ENCODE data around the gene OR13J1.

OR13J1 gene

GRCh38 chr9:35856206-35856605, 14.0 kb downstream of the OR13J1 start:
- no peak for FAIRE-seq

GRCh38 chr9:35854091-35854762, 16.0 kb downstream of the OR13J1 start:
- no peak for FAIRE-seq

DNA sequence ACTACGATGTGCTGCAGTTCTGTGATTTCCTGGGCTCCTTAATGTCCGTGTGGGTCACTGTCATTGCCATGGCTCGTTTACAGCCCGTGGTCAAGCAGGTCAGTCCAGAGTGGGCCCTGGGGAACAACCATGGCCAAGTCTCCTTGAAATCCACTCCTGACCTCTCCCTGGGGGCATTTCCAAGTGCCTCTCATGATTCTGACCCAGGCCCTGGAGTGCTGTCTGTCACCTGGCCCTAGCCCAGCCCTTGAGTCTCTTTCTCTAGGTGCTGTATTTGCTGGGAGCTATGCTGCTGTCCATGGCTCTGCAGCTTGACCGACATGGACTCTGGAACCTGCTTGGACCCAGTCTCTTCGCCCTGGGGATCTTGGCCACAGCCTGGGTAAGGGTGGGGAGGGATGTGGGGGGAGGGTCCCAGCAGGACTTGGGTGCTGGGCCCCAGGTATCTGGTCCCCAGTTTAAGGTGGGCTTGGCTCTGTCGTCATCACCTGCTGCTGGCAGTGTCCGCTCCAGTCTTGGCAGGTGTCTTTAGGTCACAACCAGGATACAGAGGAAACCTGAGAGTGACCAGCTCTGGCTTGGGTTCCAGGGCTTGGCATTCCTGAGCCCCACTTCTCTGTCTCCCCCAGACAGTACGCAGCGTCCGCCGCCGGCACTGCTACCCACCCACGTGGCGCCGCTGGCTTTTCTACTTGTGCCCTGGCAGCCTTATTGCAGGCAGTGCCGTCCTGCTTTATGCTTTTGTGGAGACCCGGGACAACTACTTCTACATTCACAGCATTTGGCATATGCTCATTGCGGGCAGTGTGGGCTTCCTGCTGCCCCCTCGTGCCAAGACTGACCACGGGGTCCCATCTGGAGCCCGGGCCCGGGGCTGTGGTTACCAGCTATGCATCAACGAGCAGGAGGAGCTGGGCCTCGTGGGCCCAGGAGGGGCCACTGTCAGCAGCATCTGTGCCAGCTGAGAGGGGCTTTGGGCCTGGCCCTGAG, 17.0 kb downstream of the OR13J1 start:
- FAIRE-seq: no peak

DNA sequence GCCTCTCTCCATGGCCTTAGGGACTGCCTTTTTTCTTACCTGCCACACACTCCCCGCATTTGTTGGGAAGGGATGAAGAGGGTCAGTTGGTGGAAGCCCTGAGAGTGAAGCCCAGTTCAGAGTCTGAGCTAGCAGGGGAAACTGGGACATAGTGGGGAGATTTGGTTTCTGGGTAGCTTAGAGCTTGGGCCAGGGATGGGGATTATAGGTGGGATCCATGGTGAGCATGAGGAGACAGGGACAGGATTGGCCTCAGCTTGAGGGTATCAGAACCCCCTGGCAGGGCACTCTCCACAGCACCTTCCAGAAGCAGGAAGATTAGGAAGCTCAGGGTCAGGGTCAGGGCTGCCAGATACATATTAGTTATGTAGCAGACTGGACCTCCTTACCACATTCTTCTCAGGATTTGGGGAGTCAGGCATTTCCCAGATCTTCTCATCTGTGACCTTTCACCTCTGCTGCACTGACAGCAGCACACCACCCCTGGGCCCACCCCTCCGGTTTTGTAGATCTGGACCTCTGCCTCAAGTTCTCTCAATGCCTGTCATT, 17.9 kb downstream of the OR13J1 start:
- FAIRE-seq: no peak

GRCh38 chr9:35847792-35848572, 22.2 kb downstream of the OR13J1 start:
- FAIRE-seq: no peak

DNA sequence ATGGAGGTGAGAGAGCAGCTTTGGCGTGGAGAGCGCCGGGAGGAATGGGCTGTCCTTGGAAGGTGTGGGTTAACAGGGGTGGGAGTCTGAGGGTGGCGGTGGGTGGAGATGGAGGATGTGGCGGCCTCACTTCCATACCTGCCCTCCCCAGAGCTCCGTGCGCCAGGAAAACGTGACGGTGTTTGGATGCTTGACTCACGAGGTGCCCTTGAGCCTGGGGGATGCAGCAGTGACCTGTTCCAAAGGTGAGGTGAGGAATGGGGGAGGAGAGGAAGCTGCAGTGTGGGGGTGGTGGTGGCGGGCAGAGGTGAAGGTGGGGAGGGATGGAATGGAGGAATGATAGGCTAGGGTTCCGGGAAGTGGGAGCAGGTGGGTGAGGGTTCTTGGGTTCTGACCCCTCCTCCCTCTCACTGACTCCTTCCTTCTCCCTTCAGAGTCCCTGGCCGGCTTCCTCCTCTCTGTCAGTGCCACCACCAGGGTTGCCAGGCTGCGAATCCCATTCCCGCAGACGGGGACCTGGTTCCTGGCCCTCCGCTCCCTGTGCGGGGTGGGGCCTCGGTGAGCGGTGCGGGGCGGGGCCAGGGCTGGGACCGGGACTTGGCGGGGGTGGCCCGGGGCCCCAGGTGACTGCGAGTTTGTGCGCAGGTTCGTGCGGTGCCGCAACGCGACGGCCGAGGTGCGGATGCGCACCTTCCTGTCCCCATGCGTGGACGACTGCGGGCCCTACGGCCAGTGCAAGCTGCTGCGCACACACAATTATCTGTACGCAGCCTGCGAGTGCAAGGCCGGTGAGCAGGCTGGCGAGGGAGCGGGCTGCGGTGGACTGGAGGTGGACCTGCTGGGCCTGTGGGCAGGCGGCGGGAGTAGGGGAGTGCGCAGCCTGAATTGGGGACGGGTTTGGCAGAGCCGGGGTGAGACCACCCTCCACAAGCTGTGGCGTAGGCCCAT, 24.1 kb downstream of the OR13J1 start:
- FAIRE-seq: no peak

GRCh38 chr9:35844628-35845270, 25.5 kb downstream of the OR13J1 start:
- FAIRE-seq: no peak

GRCh38 chr9:35842795-35843194, 27.4 kb downstream of the OR13J1 start:
- FAIRE-seq: no peak

- FAIRE-seq: no peak
Measured at GRCh38 chr9:35842020-35842745, 28.0 kb downstream of the OR13J1 start.

- FAIRE-seq: no peak
Measured at GRCh38 chr9:35841645-35841900, 28.6 kb downstream of the OR13J1 start.

DNA sequence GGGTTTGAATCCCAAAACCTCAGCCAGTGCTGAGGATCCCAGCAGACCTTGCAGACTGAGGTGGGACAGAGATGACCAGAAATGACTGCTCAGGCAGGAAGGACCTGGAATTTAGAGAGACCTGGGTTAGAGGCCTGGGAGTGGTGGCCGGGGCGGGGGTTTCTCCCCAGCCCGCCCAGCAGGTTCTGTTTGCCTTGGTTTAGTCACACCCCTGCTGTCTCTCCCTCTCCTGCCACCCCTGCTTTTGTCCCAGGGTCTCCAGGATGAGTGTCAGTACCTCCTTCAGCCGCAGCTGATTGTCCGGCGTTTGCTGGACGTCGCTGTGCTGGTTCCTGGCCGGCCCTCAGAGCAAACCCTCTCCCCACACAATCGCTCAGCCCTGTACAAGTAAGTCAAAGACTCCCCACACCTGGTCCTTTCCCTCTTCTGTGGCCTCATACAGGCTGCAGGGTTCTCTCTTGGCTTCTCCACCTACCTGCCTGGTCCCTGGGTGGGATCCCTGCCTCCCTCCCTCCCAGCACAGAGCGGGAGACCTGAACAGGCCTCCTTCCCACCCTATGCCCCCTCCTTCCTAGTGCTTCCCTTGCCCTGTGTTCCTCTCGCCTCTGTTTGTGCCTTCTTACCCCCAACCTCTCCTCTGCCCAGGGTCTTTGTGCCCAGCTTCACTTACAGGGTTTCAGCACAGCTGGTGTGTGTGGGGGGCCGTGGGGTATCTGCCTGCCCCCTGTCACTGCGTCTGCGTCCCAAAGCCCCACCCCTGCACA, 29.1 kb downstream of the OR13J1 start:
- no peak for FAIRE-seq

DNA sequence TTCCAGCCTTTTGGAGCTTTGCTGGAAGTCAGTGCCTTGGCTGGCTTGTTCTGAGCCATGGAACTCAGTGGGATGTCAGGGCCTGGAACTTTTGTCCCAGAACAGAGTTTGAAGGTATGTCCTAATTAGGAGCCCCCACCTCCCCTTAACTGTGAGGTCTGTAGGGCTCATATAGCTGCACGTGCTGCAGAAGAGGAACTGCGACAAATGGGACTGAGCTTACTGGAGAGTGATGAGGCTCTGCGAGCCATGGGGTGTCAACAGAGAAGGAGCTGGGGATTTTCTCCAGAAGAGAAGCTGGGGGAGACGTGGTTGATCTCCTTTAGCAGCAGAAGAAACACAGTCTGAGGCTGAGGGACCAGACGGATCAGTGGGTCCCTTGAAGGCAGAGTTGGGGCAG, 30.3 kb downstream of the OR13J1 start:
- FAIRE-seq: no peak

DNA sequence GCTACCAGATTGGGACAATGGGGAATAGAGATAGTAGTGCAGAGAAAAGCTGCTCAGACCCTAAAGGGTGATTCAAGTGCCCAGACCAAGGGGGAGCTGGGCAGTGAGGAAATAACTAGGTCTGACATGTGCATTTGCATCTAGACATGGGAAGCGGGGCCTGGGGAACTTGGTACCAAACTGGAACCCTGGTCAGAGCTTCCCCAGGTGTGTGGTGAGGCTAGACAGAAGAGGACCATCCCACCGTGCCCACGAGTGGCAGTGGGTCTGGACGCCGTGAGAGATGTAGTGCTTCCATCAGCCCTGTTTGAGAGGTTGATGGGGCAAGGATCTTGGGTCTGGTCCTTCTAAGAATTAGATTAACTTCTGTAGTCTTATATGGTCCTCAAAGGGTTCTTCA, 33.6 kb downstream of the OR13J1 start:
- FAIRE-seq: no peak

DNA sequence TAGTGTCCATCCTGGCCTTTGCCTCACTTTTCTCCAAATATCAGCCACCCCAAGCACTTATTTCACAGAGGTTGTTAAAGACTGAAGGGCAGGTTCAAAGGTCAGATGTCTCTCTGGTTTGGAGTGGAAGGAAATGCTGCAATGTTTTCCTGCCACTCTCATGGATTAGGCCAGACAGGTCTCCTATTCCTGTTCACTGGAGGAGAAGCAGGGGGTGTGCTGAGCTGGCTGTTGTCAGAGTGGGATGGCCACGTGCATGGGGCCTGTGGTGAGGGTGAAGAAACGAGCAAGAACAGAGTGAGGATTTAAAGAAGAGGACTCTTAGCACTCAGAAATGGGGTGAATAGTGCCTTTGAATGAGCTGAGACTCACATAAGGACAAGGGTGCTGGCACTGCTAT, 34.4 kb downstream of the OR13J1 start:
- FAIRE-seq: no peak

- no peak for FAIRE-seq
Measured at GRCh38 chr9:35835216-35835632, 35.0 kb downstream of the OR13J1 start.

- FAIRE-seq: no peak
Measured at GRCh38 chr9:35834260-35835215, 35.7 kb downstream of the OR13J1 start.

DNA sequence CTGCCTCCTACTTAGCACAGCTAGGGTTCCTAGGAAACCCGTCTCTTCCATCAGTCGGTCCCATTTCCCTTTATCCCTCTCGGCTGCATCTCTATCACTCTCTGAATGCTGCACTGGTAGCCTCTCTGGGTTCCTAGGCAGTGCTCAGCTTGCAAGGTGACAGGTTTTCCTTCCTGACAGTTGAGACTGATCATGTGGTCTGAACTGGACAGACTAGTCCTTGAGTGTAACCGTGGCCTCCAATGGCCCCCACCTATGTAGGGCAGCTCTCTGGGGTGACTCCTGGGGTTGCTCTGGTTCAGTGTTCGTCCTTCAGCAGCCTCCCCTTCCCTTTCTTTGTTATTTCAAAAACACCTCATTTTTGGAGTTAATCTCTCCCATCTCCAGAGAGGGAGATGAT, 37.4 kb downstream of the OR13J1 start:
- FAIRE-seq: no peak

DNA sequence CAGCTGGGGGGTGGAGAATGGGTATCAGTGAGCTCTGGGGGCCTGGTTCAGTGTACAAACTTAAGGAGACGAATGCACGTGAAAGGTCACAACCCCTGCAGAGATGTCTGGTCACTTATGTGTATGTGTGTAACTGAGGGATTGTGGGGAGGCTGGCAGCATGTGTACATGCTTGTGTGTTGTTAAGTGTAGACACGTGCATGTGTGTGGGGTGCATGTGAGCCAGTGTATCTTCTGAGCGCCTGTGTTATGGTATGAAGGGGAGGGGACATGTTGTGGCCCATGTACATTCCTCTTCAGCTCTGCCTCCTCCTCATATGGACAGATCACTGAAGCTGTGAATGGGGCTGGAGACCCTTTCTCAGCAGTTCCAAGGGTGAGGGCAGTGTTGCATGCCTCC, 39.2 kb downstream of the OR13J1 start:
- FAIRE-seq: no peak

GRCh38 chr9:35829764-35830096, 40.5 kb downstream of the OR13J1 start:
- FAIRE-seq: no peak
